ENCODE results near the gene TIRAP.
"Not testable (repeated sequence)": the region's sequence is repeated elsewhere in the genome, so short reads cannot be mapped to it uniquely, and the experiment has no call there.

Gene TIRAP

GRCh38 chr11:126288237-126288636 is 5.3 kb downstream of the TIRAP start:
- no peak for DNase-seq

GRCh38 chr11:126290887-126291286 is 8.0 kb downstream of the TIRAP start:
- no peak for DNase-seq

- peak; percentile 58 for DNase-seq
Measured at GRCh38 chr11:126293726-126294125, 10.8 kb downstream of the TIRAP start.

- DNase-seq, result no peak
Measured at GRCh38 chr11:126297004-126297403, 14.1 kb downstream of the TIRAP start.

GRCh38 chr11:126303623-126304456 is 20.9 kb downstream of the TIRAP start, which contains the start of gene DCPS:
Gene DCPS, plus strand, starts transcription at chr11:126304060. Its CDS starts 21 bp downstream, at chr11:126304081.
- peak; percentile 89 for DNase-seq

GRCh38 chr11:126304457-126305075 is 21.7 kb downstream of the TIRAP start:
- DNase-seq, result no peak

GRCh38 chr11:126305699-126306098 is 22.8 kb downstream of the TIRAP start:
- no peak for DNase-seq

GRCh38 chr11:126307706-126308105 is 24.8 kb downstream of the TIRAP start:
- peak; percentile 56 for DNase-seq

GRCh38 chr11:126308271-126308671 is 25.4 kb downstream of the TIRAP start:
- no peak for DNase-seq

- DNase-seq, result not testable (repeated sequence)
Measured at GRCh38 chr11:126308771-126309170, 25.9 kb downstream of the TIRAP start.

GRCh38 chr11:126310200-126310991 is 27.5 kb downstream of the TIRAP start:
- peak; percentile 79 for DNase-seq

GRCh38 chr11:126310992-126311310 is 28.1 kb downstream of the TIRAP start:
- DNase-seq, result peak; percentile 27

GRCh38 chr11:126311401-126312291 is 28.8 kb downstream of the TIRAP start:
- DNase-seq, result peak; percentile 96

GRCh38 chr11:126312961-126313360 is 30.1 kb downstream of the TIRAP start:
- no peak for DNase-seq

GRCh38 chr11:126313826-126314225 is 30.9 kb downstream of the TIRAP start:
- DNase-seq, result peak; percentile 40

GRCh38 chr11:126317432-126317755 is 34.5 kb downstream of the TIRAP start:
- no peak for DNase-seq

- DNase-seq, result no peak
Measured at GRCh38 chr11:126317756-126318573, 35.1 kb downstream of the TIRAP start.

- peak; percentile 86 for DNase-seq
Measured at GRCh38 chr11:126318574-126319373, 35.9 kb downstream of the TIRAP start.

- no peak for DNase-seq
Measured at GRCh38 chr11:126319374-126319740, 36.5 kb downstream of the TIRAP start.

GRCh38 chr11:126322996-126323395 is 40.1 kb downstream of the TIRAP start:
- no peak for DNase-seq

All from inflammatory macrophage treated with lipopolysaccharide for 4 hours (primary cell).